Medulla oblongata (tissue), 1 donor: Measurements from ENCODE around the gene SLC9B2.

Experiments used
- DNase-seq: peaks from one replicate; pipeline ENCODE4 v3.0.0-alpha.2; 2015; ENCODE audit errors: extremely low spot score

The SLC9B2 gene

DNA sequence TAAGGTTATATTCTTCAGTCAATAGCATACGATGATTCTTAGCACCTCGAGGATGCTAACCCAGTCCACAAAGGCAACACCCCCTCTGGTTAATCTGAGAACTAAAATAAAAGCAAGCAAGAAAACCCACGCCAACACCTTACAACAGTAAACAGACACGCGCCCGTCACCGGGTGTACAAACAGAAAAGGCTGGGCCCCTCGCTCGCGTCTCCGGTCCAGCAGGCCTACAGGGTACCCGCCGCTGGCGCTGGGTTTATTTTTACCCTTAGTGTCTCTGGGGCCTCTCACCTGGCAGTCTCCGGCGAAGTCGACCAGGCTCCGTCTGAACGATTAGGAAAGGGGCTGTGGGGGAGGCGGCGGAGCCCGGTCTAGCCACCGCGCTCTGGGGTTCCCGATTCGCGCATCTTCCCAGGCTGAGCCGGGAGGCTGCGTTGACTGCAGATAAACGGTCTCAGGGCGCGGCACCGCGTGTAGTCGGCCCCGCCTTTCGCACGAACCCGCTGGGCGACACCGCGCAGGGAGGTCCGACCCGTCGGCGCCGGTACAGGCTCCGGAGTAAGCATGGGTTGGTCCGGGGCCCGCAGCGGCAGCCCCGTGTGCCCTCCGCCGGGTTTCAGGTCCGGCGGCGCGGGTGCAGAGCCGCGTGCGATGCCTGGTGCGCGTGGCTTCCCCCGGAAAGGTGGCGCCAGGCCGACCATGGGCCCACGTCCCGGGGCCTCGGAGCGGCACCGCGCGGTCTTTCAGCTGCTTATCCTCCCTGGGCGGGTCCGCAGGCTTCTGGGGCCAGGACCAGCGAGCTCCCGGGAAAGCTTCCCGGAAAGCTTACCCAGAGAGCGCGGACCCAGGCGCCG lies 441 bp downstream of the SLC9B2 start:
- peak; percentile 59 for DNase-seq

DNA sequence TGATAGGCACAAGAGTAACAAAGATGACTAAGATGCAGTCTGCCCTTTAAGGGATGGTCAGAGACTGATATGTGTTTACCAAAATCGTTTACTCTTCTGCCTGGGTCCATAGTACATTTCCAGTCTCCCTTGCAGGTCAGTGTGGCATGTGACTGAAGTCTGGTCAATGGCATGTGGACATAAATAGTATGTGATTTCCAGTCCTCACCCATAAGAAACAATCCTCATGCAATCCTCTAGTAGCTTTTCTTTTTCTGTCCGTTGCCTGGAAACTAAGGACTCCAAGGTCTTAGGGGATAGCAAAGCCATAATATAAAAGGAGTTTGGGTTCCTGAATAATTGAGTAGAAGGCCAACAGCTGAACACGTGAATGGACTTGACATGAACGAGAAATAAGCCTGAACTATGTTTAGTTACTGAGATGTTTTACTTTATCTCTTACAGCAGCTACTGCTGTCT lies 1.1 kb downstream of the SLC9B2 start:
- peak; percentile 11 for DNase-seq

DNA sequence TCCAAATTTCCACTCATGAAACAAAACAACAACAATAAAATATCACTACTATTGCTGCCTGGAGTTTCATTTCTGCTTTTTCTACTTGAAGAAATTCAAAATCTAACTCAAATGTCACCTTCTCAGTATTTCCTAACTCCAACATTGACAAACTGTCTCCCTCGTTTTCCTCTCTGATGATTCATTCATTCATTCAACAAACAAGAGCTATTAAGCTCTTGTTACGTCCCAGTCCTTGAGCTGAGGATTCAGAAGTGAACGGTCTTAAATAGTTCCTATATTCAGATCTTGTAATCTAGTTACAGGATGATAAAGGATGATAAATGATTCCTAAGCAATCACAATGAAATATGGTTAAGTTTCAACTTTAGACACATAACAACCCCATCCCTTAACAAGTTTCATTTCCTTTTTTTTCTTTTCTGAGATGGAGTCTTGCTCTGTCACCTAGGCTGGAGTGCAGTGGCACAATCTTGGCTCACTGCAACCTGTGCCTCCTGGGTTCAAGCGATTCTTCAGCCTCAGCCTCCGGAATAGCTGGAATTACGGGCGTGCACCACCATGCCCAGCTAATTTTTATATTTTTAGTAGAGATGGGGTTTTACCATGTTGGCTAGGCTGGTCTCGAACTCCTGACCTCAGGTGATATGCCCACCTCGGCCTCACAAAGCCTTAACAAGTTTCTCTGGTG lies 1.7 kb downstream of the SLC9B2 start:
- no peak for DNase-seq

DNA sequence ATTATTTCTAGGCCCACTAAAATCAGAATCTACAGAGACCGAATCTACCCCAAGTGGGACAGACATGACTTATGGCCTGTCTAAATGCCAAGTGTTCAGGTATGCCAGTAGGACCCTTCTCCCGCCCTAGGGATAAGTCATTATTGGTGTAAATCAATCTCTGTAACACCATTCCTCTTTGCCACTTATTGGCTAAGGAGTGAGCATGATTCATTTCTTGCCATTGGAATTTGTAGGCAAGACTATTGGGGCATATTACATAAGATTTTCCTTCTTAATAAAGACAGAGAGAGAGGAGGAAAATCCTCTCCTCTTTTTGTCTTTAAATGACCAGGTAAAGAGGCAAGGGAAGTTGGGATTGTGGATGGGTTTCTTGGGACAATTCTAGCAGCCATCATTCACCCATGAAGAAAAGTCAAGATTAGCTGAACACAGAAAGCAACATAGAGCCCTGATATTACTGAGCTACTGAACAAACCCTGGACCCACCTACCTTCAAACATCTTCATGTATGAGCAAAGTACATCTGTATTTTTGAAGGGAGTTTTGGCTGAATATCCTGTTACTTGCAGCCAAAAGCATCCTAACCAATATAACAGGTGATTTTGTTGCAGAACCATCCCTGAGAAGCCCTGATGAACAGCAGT lies 2.6 kb downstream of the SLC9B2 start:
- no peak for DNase-seq

DNA sequence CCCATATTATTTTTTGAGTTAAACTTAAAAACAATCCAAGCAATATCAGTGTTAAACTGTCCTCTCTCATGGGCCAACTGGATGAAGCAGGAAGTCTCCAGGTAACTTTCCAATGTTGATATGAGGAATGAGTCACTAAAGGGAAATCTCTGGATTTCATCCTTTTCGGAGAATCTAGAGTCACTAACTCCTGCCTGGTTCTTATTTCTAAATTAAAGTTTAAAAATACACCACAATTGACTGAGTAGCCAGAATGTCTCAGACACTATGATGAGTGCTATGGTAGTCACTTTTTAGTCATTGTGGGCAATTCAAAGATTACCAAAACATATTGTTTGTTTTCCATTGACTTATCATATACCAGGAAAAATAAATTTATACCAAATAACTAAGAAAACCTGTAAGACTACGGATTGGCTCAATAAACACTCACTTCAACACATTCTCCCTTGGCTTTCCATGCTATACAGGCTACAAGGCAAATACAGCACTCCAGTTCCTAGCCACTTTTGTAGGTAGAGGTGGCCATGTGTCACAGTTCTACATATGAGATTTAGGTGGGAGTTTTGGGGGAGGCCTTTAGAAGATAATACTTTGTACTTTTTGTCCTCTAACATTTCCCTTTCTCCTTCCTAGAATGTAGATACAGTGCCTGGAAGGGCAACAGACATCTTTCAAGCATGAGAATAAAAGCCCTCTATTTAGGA lies 8.6 kb downstream of the SLC9B2 start:
- no peak for DNase-seq

DNA sequence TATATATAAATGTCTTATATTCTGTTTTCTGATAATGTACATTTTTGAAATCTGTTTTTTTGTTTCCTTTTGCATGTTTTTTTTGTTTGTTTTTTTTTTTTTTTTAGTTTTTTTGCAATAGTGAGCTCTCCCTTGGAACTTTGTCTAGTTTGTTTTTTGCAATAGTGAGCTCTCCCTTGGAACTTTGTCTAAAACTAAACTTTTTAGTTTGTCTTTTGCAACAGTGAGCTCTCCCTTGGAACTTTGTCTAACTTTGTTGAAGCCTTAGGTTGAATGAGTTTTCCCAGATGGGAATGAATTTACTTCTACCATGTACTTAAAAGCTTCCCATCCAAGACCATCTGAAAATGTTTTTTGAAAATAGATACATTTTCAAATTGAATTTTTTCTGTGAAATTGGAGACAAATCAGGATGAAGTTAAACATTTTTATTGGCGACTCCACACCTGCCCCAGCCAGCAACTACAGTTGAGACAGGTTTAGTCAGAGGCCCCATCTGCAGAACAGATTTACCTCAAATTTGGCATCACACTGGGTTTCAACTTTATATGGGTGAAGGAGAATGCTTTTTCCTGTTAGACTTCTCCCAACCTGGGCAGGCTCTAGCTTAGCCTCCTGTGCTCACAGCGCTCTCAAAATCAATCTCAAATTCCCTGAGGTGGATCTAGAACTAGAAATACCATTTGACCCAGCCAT lies 16.0 kb downstream of the SLC9B2 start:
- DNase-seq = no peak

DNA sequence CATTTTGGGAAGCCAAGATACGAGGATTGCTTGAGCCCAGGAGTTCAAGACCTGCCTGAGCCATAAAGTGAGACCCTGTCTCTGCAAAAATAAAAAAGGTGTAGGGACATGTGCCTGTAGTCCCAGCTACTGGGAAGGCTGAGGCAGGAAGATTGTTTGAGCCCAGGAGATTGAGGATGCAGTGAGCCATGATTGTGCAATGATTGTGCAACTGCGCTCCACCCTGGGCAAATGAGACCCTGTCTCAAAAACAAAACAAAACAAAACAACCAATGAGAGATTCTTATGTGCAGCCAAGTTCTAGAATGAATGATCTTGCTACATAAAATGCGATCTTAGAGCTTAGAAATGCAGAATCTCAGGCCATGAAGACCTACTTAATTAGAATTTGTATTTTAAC lies 22.5 kb downstream of the SLC9B2 start:
- DNase-seq = no peak

DNA sequence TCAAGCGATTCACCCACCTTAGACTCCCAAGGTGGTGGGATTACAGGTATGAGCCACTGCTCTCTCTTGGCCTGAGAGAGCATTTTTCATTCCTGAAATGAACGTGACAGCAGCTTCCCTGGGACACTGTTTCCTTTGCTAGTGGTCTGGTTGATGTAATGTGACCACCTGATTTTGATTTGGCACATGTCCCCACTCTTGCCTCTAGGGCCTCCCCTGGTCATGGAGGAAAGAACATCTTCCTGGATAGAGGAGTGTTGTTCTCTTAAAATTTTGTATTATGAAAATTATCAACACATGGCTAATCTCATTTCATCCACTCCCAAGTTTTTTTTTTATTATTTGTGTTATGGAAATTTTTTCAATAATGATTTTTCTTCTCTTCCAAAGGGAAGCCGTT lies 23.8 kb downstream of the SLC9B2 start:
- DNase-seq = no peak

DNA sequence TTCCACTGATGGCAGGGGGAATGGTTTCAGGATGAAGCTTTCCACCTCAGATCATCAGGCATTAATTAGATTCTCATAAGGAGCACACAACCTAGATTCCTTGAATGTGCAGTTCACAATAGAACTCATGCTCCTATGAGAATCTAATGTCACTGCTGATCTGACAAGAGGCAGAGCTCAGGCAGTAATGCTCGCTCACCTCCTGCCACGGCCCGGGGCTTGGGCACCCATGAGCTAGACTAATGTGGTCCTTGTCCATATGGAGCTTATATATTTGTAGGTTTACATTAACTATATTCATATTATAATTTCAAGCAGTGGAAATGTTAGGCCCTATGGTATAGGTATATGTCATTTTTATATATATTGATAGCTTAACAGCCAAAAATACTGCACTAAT lies 24.4 kb downstream of the SLC9B2 start:
- DNase-seq = no peak

DNA sequence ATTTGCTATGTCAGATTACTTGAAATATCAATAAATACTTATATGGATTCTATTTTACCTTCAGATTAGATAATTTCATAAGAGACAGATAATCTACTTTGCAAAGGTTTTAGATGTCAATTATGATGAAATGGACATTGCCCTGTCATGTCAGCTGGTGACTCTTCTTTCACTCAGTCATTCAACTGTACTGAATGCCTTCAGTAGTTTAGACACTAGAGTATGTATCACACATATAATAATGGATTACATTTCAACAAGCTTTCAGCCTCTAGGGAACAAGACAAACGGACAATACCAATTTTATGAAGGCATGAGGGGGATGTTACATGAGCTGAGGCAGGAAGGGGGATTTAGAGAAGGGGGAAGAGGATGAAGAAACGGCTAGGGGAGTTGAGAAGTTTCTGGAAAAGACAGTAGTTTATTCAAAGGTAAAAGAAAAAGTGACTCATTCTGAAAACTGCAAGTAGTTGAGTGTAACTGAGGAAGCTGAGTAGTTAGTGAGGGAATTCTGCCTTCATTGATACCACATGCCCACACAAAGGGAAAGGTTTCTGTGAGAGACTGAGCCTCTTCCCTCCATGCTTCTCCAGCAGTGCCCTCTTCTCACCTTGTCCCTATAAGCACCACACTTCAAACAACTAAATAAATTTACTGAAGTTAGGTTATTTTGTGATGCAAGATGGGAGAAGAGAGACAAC lies 25.7 kb downstream of the SLC9B2 start:
- DNase-seq = no peak

DNA sequence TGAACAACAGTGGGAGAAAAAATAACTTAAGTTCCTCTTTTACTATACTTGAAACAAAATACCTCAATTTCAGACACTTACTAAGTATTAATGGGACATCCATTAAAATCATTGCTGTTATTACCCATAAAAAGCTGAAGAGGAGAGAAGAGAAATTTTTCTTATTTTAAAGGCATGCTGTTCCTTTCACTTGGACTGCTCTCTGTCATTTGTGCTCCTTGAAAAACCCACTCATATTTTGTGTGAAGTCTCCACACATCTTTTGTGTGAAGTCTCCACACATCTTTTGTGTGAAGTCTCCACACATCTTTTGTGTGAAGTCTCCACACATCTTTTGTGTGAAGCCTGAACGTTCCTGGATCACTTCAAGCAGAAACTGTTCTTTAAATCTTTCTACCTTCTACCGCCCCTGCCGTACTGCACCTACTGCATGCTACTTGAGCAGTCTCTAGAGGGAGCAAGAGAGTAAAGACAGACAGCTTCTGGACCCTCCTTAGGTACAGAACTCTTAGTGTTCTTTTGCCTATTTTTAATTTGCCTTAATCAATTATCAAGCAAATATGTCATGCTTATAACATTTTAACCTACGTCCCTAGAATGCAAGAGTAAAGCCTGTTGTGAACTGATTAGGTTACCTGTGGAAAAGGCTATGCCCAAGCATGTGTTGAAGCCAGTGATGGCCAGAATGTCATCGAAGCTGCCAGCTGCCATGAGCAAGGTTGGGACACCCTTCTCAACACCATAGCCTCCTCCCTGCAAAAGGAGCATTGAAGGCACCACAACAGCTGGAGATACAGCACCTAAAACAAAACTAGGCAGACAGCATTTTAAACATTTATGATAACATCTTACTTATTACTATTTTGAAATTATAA lies 29.9 kb downstream of the SLC9B2 start:
- peak; percentile 45 for DNase-seq

DNA sequence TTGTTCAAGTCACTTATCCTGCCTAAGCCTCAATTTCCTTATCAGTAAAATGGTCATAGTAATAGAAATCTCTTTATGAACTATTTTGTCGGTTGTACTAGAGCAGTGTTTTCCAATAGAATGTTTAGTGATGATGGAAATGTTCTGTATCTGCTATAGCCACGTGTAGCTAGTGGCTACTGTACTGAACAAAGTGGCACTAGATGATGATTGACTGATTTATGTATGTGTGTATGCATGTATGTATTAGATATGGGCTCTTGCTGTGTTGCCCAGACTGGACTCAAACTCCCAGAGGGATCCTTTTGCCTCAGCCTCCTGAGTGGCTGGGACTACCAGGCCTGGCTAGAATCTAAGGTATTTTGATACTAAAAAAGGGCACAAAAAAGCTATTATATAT lies 32.4 kb downstream of the SLC9B2 start:
- no peak for DNase-seq

DNA sequence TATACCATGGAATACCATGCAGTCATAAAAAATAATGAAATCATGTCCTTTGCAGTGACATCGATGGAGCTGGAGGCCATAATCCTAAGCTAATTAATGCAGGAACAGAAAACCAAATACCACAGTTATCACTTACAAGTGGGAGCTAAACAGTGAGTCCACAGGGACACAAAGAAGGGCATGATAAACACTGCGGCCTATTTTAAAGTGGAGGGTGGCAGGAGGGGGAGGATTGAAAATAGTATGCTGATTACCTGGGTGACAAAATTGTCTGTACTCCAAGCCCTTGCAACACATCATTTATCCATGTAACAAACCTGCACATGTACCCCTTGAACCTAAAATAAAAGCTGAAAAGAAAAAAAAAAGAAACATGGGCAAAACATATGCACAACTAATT lies 40.4 kb downstream of the SLC9B2 start:
- no peak for DNase-seq

DNA sequence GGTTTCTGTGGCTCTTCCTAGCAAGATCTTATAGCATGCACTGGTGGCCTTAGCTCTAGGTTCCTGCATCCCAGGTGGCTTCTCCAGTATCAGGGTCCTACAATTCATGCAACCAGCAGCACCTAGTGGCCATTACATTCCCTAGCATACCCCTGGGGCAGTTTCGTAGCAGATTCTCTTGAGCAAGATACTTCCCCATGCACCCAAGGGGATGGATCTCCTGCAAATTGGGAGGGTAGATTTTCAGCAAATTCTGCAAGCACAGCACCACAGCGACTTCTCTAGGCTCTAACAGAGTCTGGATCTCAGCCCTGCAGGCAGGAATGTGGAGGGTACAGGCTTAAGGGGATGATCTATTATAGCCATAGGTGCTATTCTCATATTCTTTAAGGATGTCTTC lies 44.0 kb downstream of the SLC9B2 start:
- no peak for DNase-seq

DNA sequence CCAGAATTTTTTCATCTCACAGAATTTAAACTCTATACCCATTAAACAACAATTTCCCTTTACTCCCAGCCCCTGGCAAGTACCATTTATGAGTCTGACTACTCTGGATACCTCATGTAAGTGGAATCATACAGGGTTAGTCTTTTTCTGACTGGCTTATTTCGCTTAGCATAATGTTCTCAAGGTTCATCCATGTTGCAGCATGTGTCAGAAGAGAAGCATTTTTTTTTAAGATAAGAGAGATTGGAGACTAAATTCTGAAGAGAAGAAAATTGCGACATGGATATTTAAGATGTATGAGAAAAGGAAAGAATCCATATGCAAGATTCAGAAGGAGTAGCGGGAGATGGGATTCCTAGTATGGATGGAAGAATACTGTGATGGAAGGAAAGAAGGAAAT lies 45.8 kb downstream of the SLC9B2 start:
- DNase-seq = no peak

DNA sequence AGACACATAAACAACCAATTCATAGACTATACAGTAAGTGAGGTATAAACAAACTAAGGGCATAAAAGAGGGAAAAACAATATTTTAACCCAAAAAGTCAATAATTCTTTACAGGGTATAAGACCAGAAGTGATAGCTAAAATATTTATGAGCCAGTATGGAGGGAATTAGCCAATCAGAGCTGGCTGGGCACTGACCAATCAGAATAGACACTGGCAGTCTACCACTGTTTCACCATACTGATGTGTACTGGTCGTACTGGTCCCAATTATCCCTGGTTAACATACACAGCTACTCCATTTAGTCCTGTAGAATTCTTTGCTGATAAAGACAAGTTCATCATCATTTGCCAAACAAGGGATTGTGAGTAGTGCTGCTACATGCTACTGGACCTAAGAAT lies 47.3 kb downstream of the SLC9B2 start:
- DNase-seq = no peak

DNA sequence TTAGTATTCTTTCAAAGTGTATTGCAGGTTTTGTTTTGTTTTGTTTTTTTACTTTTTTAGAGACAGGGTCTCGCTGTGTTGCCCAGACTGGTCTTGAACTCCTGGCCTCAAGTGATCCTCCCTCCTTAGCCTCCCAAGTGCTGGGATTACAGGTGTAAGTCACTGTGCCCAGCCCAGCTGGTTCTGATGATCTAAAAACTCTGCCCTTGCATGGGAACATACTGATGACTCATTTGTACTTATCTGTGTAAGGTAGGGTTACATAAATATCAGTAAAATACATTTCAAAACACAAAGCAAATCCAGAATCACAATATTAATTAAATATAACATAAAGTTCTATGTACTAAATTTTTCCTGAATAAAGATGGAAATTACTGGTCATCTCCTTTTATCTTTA lies 49.7 kb downstream of the SLC9B2 start:
- no peak for DNase-seq

DNA sequence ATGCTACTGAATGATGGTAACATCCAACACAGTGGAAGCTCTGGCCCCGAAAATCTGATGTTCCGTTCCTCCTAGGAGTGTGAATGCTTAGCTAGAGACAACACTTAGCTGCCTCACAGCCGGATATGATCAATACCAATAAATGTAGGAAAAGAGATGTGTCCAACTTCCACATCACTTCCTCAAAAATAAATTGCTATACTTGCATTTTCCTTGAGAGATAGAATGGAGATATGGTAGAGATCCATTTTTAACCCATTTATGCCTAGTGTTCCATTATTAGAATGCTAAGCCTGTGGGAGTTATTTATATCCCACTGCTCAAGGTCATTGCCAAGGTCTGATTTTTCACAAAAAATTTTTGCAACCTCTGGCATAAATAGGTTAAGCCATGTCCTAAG lies 51.6 kb downstream of the SLC9B2 start:
- DNase-seq = no peak

DNA sequence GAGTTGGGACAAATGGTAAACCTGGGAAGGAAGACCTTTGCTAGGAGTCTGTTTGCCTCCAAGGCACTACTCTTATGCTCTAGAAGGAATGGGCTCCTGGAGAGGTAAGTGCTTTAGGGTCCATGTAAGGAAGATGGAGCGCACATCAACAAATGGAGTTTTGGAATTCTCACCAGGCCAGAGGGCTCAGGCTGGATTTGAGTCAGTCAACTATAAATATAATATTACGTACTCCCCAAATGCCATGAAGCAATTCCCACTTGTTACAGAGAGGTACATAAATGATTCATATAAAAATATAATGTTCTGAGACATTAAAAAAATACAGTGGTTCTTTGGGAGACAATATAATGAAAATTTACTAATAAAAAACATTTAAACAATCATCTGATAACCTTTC lies 55.4 kb downstream of the SLC9B2 start:
- no peak for DNase-seq
